WTC11 (cell line): ENCODE measurements around the gene FICD. TPM values are rescaled to one million over a fixed set of nuclear protein-coding genes. Genes with fewer than 3 reads are reported as not detected.
A peak's percentile ranks its signal among the peaks of the same experiment; 100 is the strongest.

Experiments used
- ATAC-seq: fragments of 200-7000 bp; cut with Tn5 transposase; 2 replicates; pipeline ENCODE4 v1.10.0; 2021; ENCODE audit warnings: mild to moderate bottlenecking, moderate library complexity
- CTCF ChIA-PET: fragments of 300-600 bp; sonication (Branson Sonifier 250); formaldehyde crosslinking; loops from one replicate; lab custom pipeline; 2021; ENCODE audit warnings: antibody characterized with exemption; lab: Charles Lee
- POLR2A ChIA-PET: fragments of 350-600 bp; sonication (Branson Sonifier 250); formaldehyde crosslinking; loops from one replicate; lab custom pipeline; 2021; ENCODE audit warnings: antibody characterized with exemption; lab: Charles Lee
- DNase-seq: peaks from one replicate; pipeline ENCODE4 v3.0.0; 2021; ENCODE audit warnings: low spot score
- H3K27ac Mint-ChIP-seq: 2 replicates; pipeline ENCODE4 v1.8.0; 2021; ENCODE audit warnings: mixed read lengths
- H3K27me3 Mint-ChIP-seq: 2 replicates; pipeline ENCODE4 v1.8.0; 2021; ENCODE audit warnings: low read depth, mild to moderate bottlenecking, moderate library complexity, mixed read lengths
- H3K36me3 Mint-ChIP-seq: 2 replicates; pipeline ENCODE4 v1.8.0; 2021; ENCODE audit warnings: mixed read lengths
- H3K4me1 Mint-ChIP-seq: 2 replicates; pipeline ENCODE4 v1.8.0; 2022; ENCODE audit warnings: mixed read lengths
- H3K4me3 Mint-ChIP-seq: 2 replicates; pipeline ENCODE4 v1.8.0; 2021; ENCODE audit warnings: mild to moderate bottlenecking, moderate library complexity, mixed read lengths
- H3K9me3 Mint-ChIP-seq: 2 replicates; pipeline ENCODE4 v1.8.0; 2021; ENCODE audit warnings: mixed read lengths
- FOXJ3 ChIP-seq: sonication (generic); formaldehyde crosslinking; IDR thresholded peaks from 2 replicates; pipeline ENCODE4 v1.9.0; 2021; ENCODE audit warnings: missing genetic modification reagents, mild to moderate bottlenecking, borderline replicate concordance
- NFE2L1 ChIP-seq: sonication (generic); formaldehyde crosslinking; IDR thresholded peaks from 2 replicates; pipeline ENCODE4 v1.8.1; 2023; ENCODE audit warnings: missing genetic modification reagents
- SMAD4 ChIP-seq: sonication (generic); formaldehyde crosslinking; IDR thresholded peaks from 2 replicates; pipeline ENCODE4 v1.8.0; 2022; ENCODE audit warnings: mild to moderate bottlenecking, missing genetic modification reagents
- total RNA-seq: library from RNA; stranded (reverse); gene quantifications from 3 replicates; pipeline ENCODE4 v1.2.3, GENCODE V29; 2021
- TF ChIP-seq, protein P1 (sequence below): fragments of 200-600 bp; IDR thresholded peaks from 2 replicates; pipeline ENCODE4 v1.8.0; 2022; ENCODE audit warnings: antibody characterized with exemption
- TF ChIP-seq, protein P2 (sequence below): sonication (generic); formaldehyde crosslinking; conservative IDR thresholded peaks from 2 replicates; pipeline ENCODE4 v1.8.1; 2022; ENCODE audit warnings: mild to moderate bottlenecking, missing genetic modification reagents
- TF ChIP-seq, protein P3 (sequence below): sonication (generic); formaldehyde crosslinking; conservative IDR thresholded peaks from 2 replicates; pipeline ENCODE4 v1.8.1; 2023; ENCODE audit warnings: mild to moderate bottlenecking, low read depth, missing genetic modification reagents, moderate library complexity
- TF ChIP-seq, protein P4 (sequence below): sonication (generic); formaldehyde crosslinking; IDR thresholded peaks from 2 replicates; pipeline ENCODE4 v1.8.1; 2023; ENCODE audit warnings: mild to moderate bottlenecking, missing genetic modification reagents
- TF ChIP-seq, protein P5 (sequence below): fragments of 250-450 bp; sonication (Bioruptor Pico); IDR thresholded peaks from 2 replicates; pipeline ENCODE4 v1.8.0; 2021; ENCODE audit warnings: mild to moderate bottlenecking
- TF ChIP-seq, protein P6 (sequence below): sonication (generic); formaldehyde crosslinking; IDR thresholded peaks from 2 replicates; pipeline ENCODE4 v1.8.0; 2022; ENCODE audit warnings: mild to moderate bottlenecking, missing genetic modification reagents
- TF ChIP-seq, protein P7 (sequence below): sonication (generic); formaldehyde crosslinking; IDR thresholded peaks from 2 replicates; pipeline ENCODE4 v1.8.1; 2023; ENCODE audit warnings: mild to moderate bottlenecking, moderate library complexity, missing genetic modification reagents
- TF ChIP-seq, protein P8 (sequence below): sonication (generic); formaldehyde crosslinking; IDR thresholded peaks from 2 replicates; pipeline ENCODE4 v1.8.1; 2022; ENCODE audit warnings: mild to moderate bottlenecking, missing genetic modification reagents, moderate library complexity, borderline replicate concordance

The FICD gene
- total RNA-seq, 1 experiment from 2014 or later = 6.3 TPM

DNA sequence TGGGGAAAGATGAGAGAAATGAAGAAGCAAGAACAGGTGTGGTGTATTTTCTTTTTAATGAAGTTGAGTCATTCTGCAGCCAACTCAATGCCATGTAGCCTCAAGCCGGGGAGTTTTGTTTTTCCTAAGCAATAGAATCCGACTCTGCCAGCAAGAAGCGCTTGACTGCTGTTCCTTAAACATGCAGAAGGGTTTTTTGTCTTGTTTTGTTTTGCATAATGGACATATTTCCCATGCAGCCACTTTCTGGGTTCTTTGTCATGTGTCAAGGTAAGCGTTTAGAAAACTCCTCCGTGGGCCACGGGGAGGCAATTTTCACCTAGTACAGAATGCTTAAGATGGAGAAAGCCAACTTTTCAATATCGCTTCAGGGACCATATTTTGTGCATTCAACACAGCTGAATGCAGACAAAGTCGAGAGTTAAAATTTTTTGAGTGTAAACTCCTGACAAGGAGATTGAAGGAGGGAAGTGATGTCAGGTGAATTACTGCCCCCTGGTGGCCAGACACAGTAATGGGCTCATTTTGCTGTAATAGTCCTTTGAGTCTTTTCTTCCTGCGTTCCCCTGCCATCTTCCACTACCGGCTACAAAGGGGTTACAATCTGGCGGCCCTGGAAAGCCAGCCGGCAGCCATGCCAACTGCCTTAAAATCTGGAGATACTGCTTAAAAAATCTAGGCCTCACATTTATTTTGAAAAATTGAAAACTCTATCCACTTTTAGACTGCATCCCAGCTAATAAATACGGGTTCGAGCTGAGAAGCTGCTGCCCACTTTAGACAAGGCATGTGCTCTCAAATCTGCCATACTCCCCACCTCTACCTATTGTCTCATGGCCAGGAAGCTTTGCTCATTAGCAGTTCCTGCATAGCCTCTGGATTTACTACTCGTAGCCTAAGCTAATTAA, 3.2 kb upstream of the FICD start:
- DNase-seq (peak; percentile 85), ATAC-seq (peak; percentile 3)
- CTCF ChIA-PET = interaction anchor here (0.6 to 2.3 kb wide), 19 partner anchors 10 to 594 kb away, joined by 3 to 15 read pairs (median 4); no protein-coding TSS in a partner anchor
- H3K27ac Mint-ChIP-seq = peak overlapping the region; percentile 68; the same call in 1 of the 2 replicates
- H3K27me3 Mint-ChIP-seq = no peaks in the 10 kb centered on the region; the same call in 1 of the 2 replicates
- H3K4me1 Mint-ChIP-seq = peaks cover 26% of the 10 kb centered on the region
- peaks cover 2% of the 10 kb centered on the region; the same call in 1 of the 2 replicates for H3K36me3 Mint-ChIP-seq
- H3K9me3 Mint-ChIP-seq = peaks cover 12% of the 10 kb centered on the region
- TF ChIP-seq, protein P1, sequence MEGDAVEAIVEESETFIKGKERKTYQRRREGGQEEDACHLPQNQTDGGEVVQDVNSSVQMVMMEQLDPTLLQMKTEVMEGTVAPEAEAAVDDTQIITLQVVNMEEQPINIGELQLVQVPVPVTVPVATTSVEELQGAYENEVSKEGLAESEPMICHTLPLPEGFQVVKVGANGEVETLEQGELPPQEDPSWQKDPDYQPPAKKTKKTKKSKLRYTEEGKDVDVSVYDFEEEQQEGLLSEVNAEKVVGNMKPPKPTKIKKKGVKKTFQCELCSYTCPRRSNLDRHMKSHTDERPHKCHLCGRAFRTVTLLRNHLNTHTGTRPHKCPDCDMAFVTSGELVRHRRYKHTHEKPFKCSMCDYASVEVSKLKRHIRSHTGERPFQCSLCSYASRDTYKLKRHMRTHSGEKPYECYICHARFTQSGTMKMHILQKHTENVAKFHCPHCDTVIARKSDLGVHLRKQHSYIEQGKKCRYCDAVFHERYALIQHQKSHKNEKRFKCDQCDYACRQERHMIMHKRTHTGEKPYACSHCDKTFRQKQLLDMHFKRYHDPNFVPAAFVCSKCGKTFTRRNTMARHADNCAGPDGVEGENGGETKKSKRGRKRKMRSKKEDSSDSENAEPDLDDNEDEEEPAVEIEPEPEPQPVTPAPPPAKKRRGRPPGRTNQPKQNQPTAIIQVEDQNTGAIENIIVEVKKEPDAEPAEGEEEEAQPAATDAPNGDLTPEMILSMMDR = peak; percentile 95
- TF ChIP-seq, protein P2, sequence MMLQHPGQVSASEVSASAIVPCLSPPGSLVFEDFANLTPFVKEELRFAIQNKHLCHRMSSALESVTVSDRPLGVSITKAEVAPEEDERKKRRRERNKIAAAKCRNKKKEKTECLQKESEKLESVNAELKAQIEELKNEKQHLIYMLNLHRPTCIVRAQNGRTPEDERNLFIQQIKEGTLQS (CRISPR knock-in tag) = no peak
- H3K4me3 Mint-ChIP-seq = peak overlapping the region; percentile 30
- POLR2A ChIA-PET = no interaction called here

DNA sequence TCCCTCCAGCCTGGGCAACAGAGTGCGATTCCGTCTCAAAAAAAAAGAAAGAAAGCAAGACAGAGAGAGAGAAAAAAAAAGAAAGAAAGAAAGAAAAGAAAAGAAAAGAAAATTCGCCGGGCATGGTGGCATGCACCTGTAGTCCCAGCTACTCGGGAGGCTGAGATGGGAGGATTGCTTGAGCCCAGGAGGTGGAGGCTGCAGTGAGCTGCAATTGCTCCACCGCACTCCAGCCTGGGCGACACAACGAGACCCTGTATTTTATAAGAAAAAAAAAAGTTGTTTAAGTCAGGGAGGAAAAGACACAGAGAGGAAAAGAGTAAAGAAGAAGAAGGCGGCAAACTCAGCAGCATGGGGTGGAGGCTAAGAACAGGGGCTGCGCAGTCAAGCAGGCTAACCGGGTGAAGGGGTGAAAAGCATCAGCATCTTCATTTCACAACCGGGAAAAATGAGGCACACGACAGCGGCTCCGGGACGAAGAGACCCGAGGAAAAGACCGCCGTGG, 557 bp upstream of the FICD start:
- Mint-ChIP-seq H3K4me3 (peak overlapping the region; percentile 74), H3K36me3 (peaks cover 11% of the 10 kb centered on the region), H3K27me3 (no peaks in the 10 kb centered on the region; the same call in 1 of the 2 replicates), H3K4me1 (peaks cover 22% of the 10 kb centered on the region), H3K27ac (peak overlapping the region; percentile 19; the same call in 1 of the 2 replicates), H3K9me3 (peaks cover 4% of the 10 kb centered on the region)
- no peak; the same call in 1 of the 2 replicates for ATAC-seq
- TF ChIP-seq, protein P3, sequence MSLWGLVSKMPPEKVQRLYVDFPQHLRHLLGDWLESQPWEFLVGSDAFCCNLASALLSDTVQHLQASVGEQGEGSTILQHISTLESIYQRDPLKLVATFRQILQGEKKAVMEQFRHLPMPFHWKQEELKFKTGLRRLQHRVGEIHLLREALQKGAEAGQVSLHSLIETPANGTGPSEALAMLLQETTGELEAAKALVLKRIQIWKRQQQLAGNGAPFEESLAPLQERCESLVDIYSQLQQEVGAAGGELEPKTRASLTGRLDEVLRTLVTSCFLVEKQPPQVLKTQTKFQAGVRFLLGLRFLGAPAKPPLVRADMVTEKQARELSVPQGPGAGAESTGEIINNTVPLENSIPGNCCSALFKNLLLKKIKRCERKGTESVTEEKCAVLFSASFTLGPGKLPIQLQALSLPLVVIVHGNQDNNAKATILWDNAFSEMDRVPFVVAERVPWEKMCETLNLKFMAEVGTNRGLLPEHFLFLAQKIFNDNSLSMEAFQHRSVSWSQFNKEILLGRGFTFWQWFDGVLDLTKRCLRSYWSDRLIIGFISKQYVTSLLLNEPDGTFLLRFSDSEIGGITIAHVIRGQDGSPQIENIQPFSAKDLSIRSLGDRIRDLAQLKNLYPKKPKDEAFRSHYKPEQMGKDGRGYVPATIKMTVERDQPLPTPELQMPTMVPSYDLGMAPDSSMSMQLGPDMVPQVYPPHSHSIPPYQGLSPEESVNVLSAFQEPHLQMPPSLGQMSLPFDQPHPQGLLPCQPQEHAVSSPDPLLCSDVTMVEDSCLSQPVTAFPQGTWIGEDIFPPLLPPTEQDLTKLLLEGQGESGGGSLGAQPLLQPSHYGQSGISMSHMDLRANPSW (CRISPR knock-in tag) = no peak
- TF ChIP-seq, protein P4, sequence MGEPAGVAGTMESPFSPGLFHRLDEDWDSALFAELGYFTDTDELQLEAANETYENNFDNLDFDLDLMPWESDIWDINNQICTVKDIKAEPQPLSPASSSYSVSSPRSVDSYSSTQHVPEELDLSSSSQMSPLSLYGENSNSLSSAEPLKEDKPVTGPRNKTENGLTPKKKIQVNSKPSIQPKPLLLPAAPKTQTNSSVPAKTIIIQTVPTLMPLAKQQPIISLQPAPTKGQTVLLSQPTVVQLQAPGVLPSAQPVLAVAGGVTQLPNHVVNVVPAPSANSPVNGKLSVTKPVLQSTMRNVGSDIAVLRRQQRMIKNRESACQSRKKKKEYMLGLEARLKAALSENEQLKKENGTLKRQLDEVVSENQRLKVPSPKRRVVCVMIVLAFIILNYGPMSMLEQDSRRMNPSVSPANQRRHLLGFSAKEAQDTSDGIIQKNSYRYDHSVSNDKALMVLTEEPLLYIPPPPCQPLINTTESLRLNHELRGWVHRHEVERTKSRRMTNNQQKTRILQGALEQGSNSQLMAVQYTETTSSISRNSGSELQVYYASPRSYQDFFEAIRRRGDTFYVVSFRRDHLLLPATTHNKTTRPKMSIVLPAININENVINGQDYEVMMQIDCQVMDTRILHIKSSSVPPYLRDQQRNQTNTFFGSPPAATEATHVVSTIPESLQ (CRISPR knock-in tag) = no peak
- TF ChIP-seq FOXJ3 (CRISPR knock-in tag) = no peak
- no peak for TF ChIP-seq SMAD4 (CRISPR knock-in tag)
- peak; percentile 21; the same call in 1 of the 2 replicates for TF ChIP-seq NFE2L1 (CRISPR knock-in tag)
- TF ChIP-seq, protein P5, sequence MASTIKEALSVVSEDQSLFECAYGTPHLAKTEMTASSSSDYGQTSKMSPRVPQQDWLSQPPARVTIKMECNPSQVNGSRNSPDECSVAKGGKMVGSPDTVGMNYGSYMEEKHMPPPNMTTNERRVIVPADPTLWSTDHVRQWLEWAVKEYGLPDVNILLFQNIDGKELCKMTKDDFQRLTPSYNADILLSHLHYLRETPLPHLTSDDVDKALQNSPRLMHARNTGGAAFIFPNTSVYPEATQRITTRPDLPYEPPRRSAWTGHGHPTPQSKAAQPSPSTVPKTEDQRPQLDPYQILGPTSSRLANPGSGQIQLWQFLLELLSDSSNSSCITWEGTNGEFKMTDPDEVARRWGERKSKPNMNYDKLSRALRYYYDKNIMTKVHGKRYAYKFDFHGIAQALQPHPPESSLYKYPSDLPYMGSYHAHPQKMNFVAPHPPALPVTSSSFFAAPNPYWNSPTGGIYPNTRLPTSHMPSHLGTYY (CRISPR knock-in tag) = no peak
- TF ChIP-seq, protein P6, sequence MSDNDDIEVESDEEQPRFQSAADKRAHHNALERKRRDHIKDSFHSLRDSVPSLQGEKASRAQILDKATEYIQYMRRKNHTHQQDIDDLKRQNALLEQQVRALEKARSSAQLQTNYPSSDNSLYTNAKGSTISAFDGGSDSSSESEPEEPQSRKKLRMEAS = no peak
- TF ChIP-seq, protein P7, sequence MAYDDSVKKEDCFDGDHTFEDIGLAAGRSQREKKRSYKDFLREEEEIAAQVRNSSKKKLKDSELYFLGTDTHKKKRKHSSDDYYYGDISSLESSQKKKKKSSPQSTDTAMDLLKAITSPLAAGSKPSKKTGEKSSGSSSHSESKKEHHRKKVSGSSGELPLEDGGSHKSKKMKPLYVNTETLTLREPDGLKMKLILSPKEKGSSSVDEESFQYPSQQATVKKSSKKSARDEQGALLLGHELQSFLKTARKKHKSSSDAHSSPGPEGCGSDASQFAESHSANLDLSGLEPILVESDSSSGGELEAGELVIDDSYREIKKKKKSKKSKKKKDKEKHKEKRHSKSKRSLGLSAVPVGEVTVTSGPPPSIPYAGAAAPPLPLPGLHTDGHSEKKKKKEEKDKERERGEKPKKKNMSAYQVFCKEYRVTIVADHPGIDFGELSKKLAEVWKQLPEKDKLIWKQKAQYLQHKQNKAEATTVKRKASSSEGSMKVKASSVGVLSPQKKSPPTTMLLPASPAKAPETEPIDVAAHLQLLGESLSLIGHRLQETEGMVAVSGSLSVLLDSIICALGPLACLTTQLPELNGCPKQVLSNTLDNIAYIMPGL (CRISPR knock-in tag) = no peak
- TF ChIP-seq, protein P8, sequence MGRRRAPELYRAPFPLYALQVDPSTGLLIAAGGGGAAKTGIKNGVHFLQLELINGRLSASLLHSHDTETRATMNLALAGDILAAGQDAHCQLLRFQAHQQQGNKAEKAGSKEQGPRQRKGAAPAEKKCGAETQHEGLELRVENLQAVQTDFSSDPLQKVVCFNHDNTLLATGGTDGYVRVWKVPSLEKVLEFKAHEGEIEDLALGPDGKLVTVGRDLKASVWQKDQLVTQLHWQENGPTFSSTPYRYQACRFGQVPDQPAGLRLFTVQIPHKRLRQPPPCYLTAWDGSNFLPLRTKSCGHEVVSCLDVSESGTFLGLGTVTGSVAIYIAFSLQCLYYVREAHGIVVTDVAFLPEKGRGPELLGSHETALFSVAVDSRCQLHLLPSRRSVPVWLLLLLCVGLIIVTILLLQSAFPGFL (CRISPR knock-in tag) = no peak
- DNase-seq = no peak
- CTCF ChIA-PET = interaction anchor here (1.0 to 1.6 kb wide), 2 partner anchors 280 to 525 kb away, joined by 3 to 4 read pairs; no protein-coding TSS in a partner anchor
- POLR2A ChIA-PET = no interaction called here
